Astrocyte (in vitro differentiated cells and primary cell): Measurements from ENCODE around the gene SLC45A1. TPM values are rescaled to one million over a fixed set of nuclear protein-coding genes. Genes with fewer than 3 reads are reported as not detected.

Source experiments
- DNase-seq: peaks from one replicate; pipeline ENCODE4 v3.0.0-alpha.2; 2010; ENCODE audit warnings: low read depth
- FAIRE-seq: peaks from 2 replicates; lab custom pipeline; 2011; peaks lifted over from hg19 to GRCh38; lab: Jason Lieb, UNC
- H2AFZ ChIP-seq: 2 replicates; pipeline ENCODE4 v1.6.0; 2012; ENCODE audit warnings: low read depth, low read length, inconsistent platforms
- H3K27ac ChIP-seq: 2 replicates; pipeline ENCODE4 v1.5.1; 2011; ENCODE audit warnings: low read depth, low read length, inconsistent platforms
- H3K27me3 ChIP-seq: 2 replicates; pipeline ENCODE4 v1.6.0; 2011; ENCODE audit warnings: low read length, inconsistent platforms; ENCODE audit not compliant: insufficient read depth
- H3K36me3 ChIP-seq: 2 replicates; pipeline ENCODE4 v1.5.1; 2011; ENCODE audit warnings: low read length, inconsistent platforms; ENCODE audit not compliant: insufficient read depth
- H3K4me1 ChIP-seq: 2 replicates; pipeline ENCODE4 v1.5.1; 2011; ENCODE audit warnings: low read length, inconsistent platforms; ENCODE audit not compliant: insufficient read depth
- H3K4me2 ChIP-seq: 2 replicates; pipeline ENCODE4 v1.6.0; 2012; ENCODE audit warnings: low read length, inconsistent platforms
- H3K4me3 ChIP-seq: 2 replicates; pipeline ENCODE4 v1.5.1; 2011; ENCODE audit warnings: low read depth, mild to moderate bottlenecking, low read length, inconsistent platforms; ENCODE audit not compliant: insufficient read depth
- H3K79me2 ChIP-seq: 2 replicates; pipeline ENCODE4 v1.6.0; 2012; ENCODE audit warnings: mild to moderate bottlenecking, low read length, inconsistent platforms; ENCODE audit not compliant: insufficient read depth
- H3K9ac ChIP-seq: 2 replicates; pipeline ENCODE4 v1.6.0; 2012; ENCODE audit warnings: mild to moderate bottlenecking, low read length, inconsistent platforms
- H3K9me3 ChIP-seq: 2 replicates; pipeline ENCODE4 v1.5.1; 2012; ENCODE audit warnings: low read depth, mild to moderate bottlenecking, low read length, inconsistent platforms; ENCODE audit not compliant: insufficient read depth
- H4K20me1 ChIP-seq: 2 replicates; pipeline ENCODE4 v1.6.0; 2012; ENCODE audit warnings: low read length, inconsistent platforms; ENCODE audit not compliant: insufficient read depth
- H3K27ac Mint-ChIP-seq: one replicate; pipeline ENCODE4 v1.8.0; 2021; ENCODE audit warnings: mild to moderate bottlenecking, mixed read lengths; ENCODE audit not compliant: unreplicated experiment
- H3K27me3 Mint-ChIP-seq: one replicate; pipeline ENCODE4 v1.8.0; 2021; ENCODE audit warnings: low read depth, mixed read lengths; ENCODE audit not compliant: unreplicated experiment
- H3K36me3 Mint-ChIP-seq: one replicate; pipeline ENCODE4 v1.8.0; 2021; ENCODE audit warnings: low read depth, mixed read lengths; ENCODE audit not compliant: unreplicated experiment
- H3K4me1 Mint-ChIP-seq: one replicate; pipeline ENCODE4 v1.8.0; 2021; ENCODE audit warnings: low read depth, mixed read lengths; ENCODE audit not compliant: unreplicated experiment
- H3K4me3 Mint-ChIP-seq: one replicate; pipeline ENCODE4 v1.8.0; 2021; ENCODE audit warnings: mild to moderate bottlenecking, moderate library complexity, mixed read lengths; ENCODE audit not compliant: unreplicated experiment
- H3K9me3 Mint-ChIP-seq: one replicate; pipeline ENCODE4 v1.8.0; 2021; ENCODE audit warnings: mild to moderate bottlenecking, mixed read lengths; ENCODE audit not compliant: unreplicated experiment
- EZH2 ChIP-seq: IDR thresholded peaks from 2 replicates; pipeline ENCODE4 v1.6.1; 2012; ENCODE audit warnings: mild to moderate bottlenecking, low read length, inconsistent platforms; ENCODE audit not compliant: insufficient read depth
- total RNA-seq: library from RNA; stranded (reverse); gene quantifications from 2 replicates; pipeline ENCODE4 v1.2.1, GENCODE V29; 2021
- TF ChIP-seq, protein P1 (sequence below): IDR thresholded peaks from 2 replicates; pipeline ENCODE4 v1.5.1; 2011; ENCODE audit warnings: low read depth, mild to moderate bottlenecking, inconsistent platforms, low read length, moderate library complexity; ENCODE audit not compliant: insufficient read depth

Gene SLC45A1
- total RNA-seq, 1 donor from 2014 or later: 0.95 TPM

DNA sequence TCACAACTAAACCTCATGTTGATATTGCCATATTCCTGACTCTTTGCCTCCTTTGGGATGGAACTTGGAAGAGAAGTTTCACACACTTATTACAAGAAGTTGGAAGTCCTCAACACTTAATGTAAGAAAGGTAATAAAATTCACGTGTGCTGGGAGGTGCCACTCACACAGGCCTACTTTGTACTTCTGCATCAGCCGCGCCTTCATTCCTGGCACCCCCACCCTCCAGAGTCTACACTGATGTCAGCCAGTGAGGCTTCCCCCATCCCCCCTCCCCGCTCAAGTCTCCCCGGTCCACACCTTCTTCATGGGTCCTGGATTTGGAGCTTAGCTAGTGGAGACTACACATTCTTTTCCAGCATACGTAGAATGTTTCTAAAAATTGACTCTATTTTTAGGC lies 24.8 kb upstream of the SLC45A1 start:
- H3K36me3 ChIP-seq: no peaks in the 10 kb centered on the region
- Mint-ChIP-seq H3K36me3 (no peaks in the 10 kb centered on the region), H3K9me3 (no peaks in the 10 kb centered on the region), H3K27ac (no peak overlapping the region), H3K27me3 (peaks cover 3% of the 10 kb centered on the region), H3K4me3 (no peak overlapping the region), H3K4me1 (peaks cover 2% of the 10 kb centered on the region)
- no peak for TF ChIP-seq EZH2
- TF ChIP-seq, protein P1, sequence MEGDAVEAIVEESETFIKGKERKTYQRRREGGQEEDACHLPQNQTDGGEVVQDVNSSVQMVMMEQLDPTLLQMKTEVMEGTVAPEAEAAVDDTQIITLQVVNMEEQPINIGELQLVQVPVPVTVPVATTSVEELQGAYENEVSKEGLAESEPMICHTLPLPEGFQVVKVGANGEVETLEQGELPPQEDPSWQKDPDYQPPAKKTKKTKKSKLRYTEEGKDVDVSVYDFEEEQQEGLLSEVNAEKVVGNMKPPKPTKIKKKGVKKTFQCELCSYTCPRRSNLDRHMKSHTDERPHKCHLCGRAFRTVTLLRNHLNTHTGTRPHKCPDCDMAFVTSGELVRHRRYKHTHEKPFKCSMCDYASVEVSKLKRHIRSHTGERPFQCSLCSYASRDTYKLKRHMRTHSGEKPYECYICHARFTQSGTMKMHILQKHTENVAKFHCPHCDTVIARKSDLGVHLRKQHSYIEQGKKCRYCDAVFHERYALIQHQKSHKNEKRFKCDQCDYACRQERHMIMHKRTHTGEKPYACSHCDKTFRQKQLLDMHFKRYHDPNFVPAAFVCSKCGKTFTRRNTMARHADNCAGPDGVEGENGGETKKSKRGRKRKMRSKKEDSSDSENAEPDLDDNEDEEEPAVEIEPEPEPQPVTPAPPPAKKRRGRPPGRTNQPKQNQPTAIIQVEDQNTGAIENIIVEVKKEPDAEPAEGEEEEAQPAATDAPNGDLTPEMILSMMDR: no peak
- no peaks in the 10 kb centered on the region for H3K79me2 ChIP-seq
- no peaks in the 10 kb centered on the region for H3K4me1 ChIP-seq
- no peak overlapping the region for H3K9ac ChIP-seq
- no peak for DNase-seq
- H3K4me2 ChIP-seq: no peak overlapping the region
- no peak for FAIRE-seq
- no peak overlapping the region for H3K4me3 ChIP-seq
- no peaks in the 10 kb centered on the region for H3K9me3 ChIP-seq
- no peaks in the 10 kb centered on the region for H3K27me3 ChIP-seq
- no peak overlapping the region for H3K27ac ChIP-seq
- H4K20me1 ChIP-seq: no peaks in the 10 kb centered on the region
- no peak overlapping the region for H2AFZ ChIP-seq

DNA sequence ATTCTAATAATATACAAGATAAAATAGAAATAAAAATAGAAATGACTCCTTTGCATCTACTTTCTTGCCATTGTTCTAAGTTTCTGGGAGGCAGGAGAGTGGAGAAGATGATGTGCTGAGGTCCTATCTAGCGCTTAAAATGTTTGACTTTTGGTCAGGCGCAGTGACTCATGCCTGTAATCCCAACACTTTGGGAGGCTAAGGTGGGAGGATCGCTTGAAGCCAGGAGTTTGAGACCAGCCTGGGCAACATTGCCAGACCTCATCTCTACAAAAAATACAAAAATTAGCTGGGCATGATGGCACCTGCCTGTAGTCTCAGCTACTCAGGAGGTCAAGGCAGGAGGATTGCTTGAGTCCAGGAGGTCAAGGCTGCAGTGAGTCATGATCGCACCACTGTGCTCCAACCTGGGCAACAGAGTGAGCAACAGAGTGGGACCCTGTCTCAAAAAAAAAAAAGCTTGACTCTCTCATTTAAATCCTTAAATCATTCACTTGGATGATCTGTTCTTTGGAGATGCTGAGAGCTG lies 24.2 kb upstream of the SLC45A1 start:
- no peak for DNase-seq

DNA sequence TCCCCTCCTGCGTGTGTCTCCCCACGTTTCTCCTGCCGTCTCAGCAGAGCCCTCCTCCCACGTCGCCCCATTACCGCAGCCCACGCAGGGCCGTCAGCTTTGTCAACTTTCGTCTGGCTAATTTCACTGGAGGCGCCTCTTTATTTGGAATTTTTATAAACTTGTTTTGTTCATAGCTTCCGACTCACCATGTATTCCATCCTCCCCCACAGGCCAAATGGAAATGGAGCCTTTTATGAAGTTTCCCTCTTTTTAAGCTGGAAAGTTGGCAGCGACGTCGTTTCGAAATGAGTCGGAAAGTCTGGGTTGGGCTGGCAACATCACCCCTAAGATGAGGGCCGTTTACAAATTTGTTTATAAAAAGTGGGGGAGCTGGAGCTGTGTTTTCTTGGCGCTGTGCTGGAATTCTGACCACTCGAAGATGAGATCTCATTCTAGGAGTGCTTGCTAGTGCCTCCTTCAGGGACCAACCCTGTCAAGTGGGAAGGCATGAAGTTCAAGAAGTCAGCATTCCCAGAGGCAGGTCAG lies 23.7 kb upstream of the SLC45A1 start:
- Histone ChIP-seq H3K79me2 (no peaks in the 10 kb centered on the region), H3K9me3 (no peaks in the 10 kb centered on the region), H3K4me1 (no peaks in the 10 kb centered on the region), H2AFZ (no peak overlapping the region), H3K4me3 (no peak overlapping the region), H3K27me3 (no peaks in the 10 kb centered on the region), H4K20me1 (no peaks in the 10 kb centered on the region), H3K36me3 (no peaks in the 10 kb centered on the region), H3K27ac (no peak overlapping the region), H3K9ac (no peak overlapping the region), H3K4me2 (no peak overlapping the region)
- TF ChIP-seq, protein P1: no peak
- no peak for TF ChIP-seq EZH2
- Mint-ChIP-seq H3K4me1 (peaks cover 2% of the 10 kb centered on the region), H3K9me3 (no peaks in the 10 kb centered on the region), H3K27ac (no peak overlapping the region), H3K27me3 (peaks cover 3% of the 10 kb centered on the region), H3K4me3 (no peak overlapping the region), H3K36me3 (no peaks in the 10 kb centered on the region)
- no peak for FAIRE-seq
- no peak for DNase-seq

More for the DNA sequence above, 24.2 kb upstream of the SLC45A1 start:
- no peak for FAIRE-seq
- Histone ChIP-seq H2AFZ (no peak overlapping the region), H3K27me3 (no peaks in the 10 kb centered on the region), H3K4me1 (no peaks in the 10 kb centered on the region), H4K20me1 (no peaks in the 10 kb centered on the region), H3K9me3 (no peaks in the 10 kb centered on the region), H3K4me2 (no peak overlapping the region), H3K4me3 (no peak overlapping the region), H3K27ac (no peak overlapping the region), H3K79me2 (no peaks in the 10 kb centered on the region), H3K36me3 (no peaks in the 10 kb centered on the region), H3K9ac (no peak overlapping the region)
- Mint-ChIP-seq H3K4me3 (no peak overlapping the region), H3K27ac (no peak overlapping the region), H3K27me3 (peaks cover 3% of the 10 kb centered on the region), H3K9me3 (no peaks in the 10 kb centered on the region), H3K36me3 (no peaks in the 10 kb centered on the region), H3K4me1 (peaks cover 2% of the 10 kb centered on the region)
- TF ChIP-seq EZH2: no peak
- TF ChIP-seq, protein P1: no peak
